GM12865 (cell line): ENCODE measurements around the gene OR10J5.

Experiments used
- DNase-seq: peaks from one replicate; pipeline ENCODE4 v3.0.0; 2010; ENCODE audit warnings: low read depth
- H3K4me3 ChIP-seq: 2 replicates; pipeline ENCODE4 v1.5.1; 2011; ENCODE audit warnings: mild to moderate bottlenecking, low read depth, low read length, control low read depth
- CTCF ChIP-seq: IDR thresholded peaks from 2 replicates; pipeline ENCODE4 v1.5.1; 2011; ENCODE audit warnings: low read length, control low read depth, low read depth, inconsistent platforms; ENCODE audit not compliant: insufficient read depth; ENCODE audit errors: missing control alignments

The OR10J5 gene

GRCh38 chr1:159535907-159536306, at the start of gene OR10J5:
Gene OR10J5 (minus strand): TSS chr1:159536007. CDS start chr1:159536007, 0 bp downstream.
- no peak for DNase-seq
- no peak for TF ChIP-seq CTCF
- no peak within 1 kb of the TSS for H3K4me3 ChIP-seq

GRCh38 chr1:159584536-159584935, 48.7 kb upstream of the OR10J5 start:
- no peak overlapping the region for H3K4me3 ChIP-seq
- DNase-seq = no peak
- TF ChIP-seq CTCF = no peak

- no peak for TF ChIP-seq CTCF
- DNase-seq = no peak
- no peak overlapping the region for H3K4me3 ChIP-seq
These were observed 45.6 kb upstream of the OR10J5 start for GRCh38 chr1:159581422-159581821.

GRCh38 chr1:159580340-159580739, 44.5 kb upstream of the OR10J5 start:
- peak; percentile 2 for DNase-seq
- no peak for TF ChIP-seq CTCF
- H3K4me3 ChIP-seq = no peak overlapping the region

- TF ChIP-seq CTCF = no peak
- no peak for DNase-seq
- H3K4me3 ChIP-seq = no peak overlapping the region
These were observed 41.6 kb upstream of the OR10J5 start for GRCh38 chr1:159577446-159577845.

- TF ChIP-seq CTCF = no peak
- no peak overlapping the region for H3K4me3 ChIP-seq
- no peak for DNase-seq
These were observed 26.9 kb upstream of the OR10J5 start for GRCh38 chr1:159562680-159563079.

GRCh38 chr1:159561497-159561896, 25.7 kb upstream of the OR10J5 start:
- H3K4me3 ChIP-seq = no peak overlapping the region
- TF ChIP-seq CTCF = no peak
- DNase-seq = no peak
